GM18519 (cell line): Measurements from ENCODE around the gene TMEM212.
"Not testable (repeated sequence)": the region's sequence is repeated elsewhere in the genome, so short reads cannot be mapped to it uniquely, and the experiment has no call there.

Experiments
- ATAC-seq: cut with Tn5 transposase; IDR thresholded peaks from one replicate; pipeline ENCODE4 v1.9.1; 2021; ENCODE audit warnings: mild to moderate bottlenecking, moderate library complexity; ENCODE audit not compliant: unreplicated experiment, low FRiP score

Gene TMEM212

DNA sequence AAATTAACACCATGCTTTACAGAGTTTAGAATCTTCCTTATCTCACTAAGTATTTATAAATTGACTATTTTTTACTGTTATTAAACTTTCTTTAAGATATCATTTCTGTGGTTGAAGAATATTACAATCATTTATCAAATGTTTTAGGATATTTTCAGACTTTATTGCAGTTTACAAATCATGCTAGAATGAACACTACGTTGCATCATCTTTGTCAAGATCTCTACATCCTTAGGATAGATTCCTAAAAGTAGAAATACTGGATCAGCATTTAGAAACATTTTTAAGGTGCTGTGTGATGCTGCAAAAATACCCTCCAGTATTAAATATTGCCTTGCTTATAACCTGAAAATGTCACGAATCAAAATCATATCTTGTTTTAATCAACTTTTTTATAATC, 30.3 kb upstream of the TMEM212 start:
- no peak for ATAC-seq

DNA sequence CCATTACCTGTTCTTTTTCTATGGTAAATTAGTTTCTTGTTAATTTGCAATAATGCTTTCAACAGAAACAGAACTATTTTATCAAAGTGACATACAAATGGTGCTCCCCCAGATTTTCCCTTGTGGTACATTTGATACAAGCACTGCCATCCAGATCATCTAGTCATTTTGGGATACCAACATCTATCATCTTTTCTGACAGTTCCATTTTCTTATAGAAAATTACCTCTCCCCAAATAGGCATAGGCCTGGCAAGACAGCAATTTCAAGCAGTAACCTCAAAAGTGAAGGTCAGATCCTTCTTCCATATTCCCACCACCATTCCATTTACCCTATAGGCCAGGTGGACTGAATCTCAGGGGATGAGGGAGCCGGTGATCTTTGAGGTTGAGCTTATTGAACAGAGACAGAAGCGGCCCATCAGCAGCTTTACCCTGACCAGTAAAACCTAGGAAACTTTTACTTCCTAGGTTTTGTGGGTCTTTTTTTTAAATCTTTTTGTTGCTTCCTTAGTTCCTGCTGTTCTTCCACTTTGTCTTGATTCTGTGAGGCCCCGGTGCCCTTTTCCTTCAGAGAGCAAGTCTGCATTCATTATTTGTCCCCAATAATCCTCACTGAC, 29.8 kb upstream of the TMEM212 start:
- no peak for ATAC-seq

DNA sequence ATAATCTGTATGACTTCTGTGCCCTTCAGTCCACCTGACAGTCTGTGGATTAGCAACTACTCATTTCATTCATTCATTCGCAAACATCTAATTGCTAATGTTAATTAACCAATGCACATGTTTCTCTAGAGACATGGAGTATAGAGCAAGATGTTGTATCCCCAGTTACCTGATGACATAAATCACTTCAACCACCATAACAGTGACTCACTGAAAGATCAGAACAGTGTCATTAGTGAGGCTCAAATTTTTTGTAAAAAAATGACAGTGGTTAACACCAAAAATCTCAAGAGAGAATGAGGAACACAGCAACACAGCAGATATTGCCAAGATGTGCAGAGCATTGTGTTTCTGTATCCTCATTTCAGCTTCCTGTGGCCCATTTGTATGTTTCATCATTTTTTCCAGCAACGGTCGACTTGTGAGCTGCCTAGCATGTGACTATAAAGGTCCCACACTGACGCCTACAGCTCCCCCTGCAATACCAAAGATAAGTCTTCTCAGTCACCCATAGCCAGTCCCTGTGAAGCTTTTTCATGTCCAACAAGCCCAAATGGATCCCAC, 29.2 kb upstream of the TMEM212 start:
- ATAC-seq: no peak

DNA sequence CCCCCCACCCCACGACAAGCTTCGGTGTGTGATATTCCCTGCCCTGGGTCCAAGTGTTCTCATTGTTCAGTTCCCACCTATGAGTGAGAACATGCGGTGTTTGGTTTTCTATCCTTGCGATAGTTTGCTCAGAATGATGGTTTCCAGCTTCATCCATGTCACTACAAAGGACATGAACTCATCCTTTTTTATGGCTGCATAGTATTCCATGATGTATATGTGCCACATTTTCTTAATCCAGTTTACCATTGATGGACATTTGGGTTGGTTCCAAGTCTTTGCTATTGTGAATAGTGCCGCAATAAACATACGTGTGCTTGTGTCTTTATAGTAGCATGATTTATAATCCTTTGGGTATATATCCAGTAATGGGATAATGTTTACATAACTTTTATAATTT, 28.5 kb upstream of the TMEM212 start:
- ATAC-seq: not testable (repeated sequence)

DNA sequence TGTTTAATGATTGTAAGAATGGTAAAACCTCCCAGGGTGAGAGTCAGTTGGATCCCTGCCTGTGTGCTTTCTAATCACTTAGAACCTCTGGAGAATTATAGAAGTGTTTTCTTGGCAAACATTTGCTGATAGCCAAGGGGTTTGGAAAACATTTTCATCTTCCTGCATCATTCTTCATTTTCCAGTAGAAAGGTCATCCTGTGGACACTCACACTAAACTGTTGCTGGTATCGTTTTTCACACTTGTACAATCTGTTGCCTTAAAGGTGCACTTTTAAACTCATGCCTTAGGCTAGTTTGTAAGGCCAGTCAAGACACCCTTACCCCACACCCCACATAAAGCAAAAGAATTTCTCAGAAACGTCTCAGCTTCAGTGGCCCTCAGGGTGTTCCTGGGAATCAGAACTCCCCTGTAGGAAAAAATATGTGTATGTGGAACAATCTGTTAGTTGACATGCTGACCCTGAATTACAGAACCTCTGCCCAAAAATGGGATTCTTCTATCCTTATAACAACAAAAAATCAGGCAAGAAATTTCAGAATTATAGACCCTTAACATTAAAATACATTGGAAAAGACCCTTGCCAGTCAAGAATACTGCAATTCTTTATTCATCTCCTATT, 27.1 kb upstream of the TMEM212 start:
- ATAC-seq: no peak

DNA sequence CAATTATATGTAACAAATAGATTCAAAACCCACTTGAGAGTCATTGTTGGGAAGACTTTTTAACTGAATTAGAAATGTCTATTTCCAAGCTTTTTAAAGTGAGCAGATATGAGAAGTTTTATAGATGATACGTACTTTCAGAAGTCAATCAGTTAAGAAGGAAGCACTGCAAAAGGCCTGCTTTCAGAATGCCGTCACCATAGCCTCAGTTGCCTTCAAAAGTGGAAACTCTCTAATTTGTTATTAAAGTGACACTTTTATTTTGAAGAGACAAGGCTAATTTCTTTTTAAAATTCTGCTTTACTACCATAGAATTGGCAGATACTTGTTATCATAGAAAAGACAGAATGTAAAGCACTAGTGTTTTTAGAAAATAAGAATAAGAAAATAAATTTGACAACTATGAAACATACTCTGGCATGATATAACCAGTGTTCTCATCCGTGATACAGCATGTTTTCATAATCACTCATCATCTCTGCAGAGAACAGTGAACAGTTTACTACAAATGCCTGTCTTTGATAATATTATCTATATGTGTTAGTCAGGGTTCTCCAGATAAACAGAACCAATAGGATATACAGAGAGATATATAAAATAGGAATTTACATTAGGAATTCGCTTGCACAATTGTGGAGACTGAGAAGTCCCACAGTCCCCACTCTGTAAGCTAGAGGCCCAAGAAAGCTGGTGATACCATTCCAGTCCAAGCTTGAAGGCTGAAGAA, 25.9 kb upstream of the TMEM212 start:
- ATAC-seq: no peak

DNA sequence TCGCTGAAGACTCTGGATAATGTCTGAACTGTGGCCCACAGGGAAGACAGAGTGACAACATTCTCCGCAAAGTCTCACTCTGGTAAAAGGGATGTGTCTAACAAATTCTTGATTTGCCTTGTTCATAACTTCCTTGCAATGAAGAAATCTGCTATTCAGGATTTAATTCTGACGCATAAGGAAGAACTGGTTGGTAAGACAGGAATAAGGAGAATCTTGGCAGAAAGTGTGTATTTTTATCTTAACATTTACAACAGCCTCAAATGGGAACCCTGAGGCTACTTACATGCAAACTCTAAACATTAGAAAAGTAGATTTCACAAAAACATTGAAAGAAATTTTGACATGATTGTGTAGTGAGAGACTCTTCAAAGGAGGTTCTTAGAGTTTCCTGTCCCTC, 22.1 kb upstream of the TMEM212 start:
- ATAC-seq: no peak

DNA sequence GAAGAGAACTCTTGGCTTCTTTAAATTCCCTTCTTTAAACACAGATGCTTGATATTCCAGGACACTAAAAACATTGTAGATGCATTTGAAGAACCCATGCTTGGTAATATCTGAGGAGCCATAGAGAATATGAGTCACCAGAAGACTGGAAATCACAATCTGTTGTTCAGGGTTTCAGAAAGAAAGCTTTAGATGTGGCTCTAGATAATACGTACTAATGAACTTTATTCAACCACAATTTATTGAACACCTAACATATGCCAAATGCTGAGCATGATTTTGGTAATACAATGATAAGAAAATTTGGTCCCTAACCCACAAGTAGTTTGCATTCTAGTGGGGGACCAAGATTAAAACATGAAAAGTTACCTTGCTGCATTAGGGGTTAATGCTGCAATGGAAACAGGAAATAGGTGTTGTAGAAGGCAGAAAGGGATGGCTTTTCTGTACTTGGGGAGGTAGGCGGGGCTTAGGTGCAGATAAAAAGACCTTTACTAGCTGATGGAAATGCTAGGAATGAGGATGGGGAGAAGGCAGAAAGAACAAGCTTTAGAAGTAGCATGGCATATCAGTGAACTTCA, 21.3 kb upstream of the TMEM212 start:
- no peak for ATAC-seq

DNA sequence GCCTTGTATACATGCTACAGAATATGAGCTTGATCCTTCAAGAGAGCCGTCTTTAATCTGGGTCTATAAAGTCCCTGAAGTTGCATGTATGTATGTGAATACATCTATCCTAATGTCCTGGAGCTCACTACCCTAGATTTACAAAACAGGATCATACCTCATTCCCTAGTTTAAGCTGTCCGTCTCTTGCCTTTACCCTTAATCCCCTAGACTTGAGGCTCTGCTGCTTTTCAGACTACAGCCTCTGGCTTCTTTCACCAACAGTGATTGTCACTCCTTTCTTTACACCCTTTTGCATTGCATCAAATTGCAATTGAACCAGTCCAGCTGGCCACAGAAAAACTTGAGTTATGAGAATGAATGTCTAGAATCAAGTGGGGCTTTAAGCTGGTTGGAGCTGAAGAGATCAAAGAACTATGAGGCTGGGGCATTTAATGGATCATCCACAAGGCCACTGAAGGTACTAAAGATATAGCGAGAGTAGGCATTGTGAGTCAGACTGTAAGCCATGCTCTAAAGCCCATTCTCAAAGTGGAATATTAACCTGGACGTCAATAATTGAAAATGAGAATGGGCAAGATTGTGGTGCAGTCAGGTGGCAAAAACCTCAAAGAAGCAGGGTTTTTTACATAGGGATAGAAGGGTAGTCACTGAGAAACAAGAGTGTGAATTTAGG, 20.6 kb upstream of the TMEM212 start:
- ATAC-seq: no peak

DNA sequence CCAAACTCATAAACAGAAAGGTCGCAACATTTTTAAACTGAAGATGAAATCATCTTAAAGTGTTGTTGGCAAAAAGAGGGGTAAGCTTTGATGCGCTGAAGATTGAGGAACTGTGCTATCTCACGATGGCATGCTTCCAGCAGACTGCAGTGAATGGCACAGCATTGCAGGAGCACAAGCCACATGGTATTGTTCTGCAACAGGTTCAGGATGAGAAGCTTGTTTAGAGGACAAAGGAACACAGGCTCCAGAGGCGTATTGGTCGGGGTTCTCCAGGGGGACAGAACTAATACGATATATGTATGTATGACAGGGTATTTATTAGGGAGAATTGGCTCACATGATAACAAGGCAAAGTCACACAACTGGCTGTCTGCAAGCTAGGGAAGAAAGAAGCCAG, 19.0 kb upstream of the TMEM212 start:
- ATAC-seq: no peak

DNA sequence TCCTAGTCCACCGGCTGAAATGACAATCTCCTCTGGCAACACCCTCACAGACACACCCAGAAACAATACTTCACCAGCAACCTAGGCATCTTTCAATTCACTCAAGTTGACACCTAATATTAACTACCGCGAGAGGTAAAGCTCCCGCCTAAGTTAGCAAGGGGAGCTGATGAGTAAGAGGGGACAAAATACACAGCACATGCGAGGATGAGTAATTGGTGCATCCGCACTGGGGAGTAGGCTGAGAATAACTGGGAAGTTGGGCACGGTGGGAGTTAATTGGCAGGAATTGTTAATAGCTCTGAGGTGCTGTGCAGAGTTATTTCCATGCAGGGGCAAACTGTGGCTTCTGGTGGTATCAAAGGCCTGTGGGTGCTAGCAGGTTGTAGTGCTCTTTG, 18.3 kb upstream of the TMEM212 start:
- no peak for ATAC-seq

DNA sequence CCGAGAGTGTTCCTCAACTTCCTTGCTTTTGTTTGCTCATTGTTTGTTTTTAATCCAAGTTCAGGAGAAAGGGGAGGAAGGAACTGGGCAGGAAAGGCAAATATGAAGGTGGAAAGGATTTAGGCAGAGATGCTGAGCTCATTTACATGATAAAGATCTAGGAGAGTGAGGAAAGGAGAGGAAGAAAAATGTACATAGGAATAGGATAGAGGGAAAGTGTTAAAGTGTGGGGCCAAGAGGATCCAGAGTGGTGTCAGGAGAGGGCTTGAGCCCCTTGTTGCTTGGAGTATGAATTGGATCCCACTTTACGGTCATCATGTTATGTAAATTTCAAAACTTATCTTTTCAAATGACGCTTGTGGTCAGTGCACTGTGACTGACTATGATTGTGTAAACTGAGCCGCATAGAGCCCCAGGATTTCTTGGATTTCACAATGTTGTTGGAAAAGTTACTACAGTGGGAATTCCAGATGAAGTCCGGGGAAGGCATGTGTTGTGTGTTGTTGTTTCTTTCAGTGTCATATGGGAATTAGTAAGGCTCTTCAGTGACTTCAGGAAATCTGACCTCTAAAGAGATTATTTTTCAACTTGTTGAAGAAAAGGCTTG, 17.8 kb upstream of the TMEM212 start:
- no peak for ATAC-seq

DNA sequence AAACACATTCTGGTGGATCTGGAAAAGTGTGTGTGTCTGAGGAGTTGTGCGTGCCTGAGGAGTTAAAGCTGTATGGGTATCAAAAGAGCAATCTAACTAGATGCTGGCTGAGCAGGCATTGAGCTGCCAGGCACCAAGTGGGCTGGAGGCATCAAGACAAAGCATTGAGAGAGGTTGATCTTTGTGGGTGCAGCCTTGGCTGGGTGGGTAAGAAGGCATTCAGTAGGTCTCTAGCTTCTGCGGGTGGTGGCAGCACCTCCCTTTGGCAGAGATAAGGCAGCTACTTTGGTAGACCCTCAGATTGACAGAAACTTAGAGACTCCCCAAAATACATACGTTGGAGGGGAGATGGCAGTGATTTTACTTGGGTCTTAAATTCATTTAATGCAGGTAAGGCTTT, 15.8 kb upstream of the TMEM212 start:
- ATAC-seq: no peak

DNA sequence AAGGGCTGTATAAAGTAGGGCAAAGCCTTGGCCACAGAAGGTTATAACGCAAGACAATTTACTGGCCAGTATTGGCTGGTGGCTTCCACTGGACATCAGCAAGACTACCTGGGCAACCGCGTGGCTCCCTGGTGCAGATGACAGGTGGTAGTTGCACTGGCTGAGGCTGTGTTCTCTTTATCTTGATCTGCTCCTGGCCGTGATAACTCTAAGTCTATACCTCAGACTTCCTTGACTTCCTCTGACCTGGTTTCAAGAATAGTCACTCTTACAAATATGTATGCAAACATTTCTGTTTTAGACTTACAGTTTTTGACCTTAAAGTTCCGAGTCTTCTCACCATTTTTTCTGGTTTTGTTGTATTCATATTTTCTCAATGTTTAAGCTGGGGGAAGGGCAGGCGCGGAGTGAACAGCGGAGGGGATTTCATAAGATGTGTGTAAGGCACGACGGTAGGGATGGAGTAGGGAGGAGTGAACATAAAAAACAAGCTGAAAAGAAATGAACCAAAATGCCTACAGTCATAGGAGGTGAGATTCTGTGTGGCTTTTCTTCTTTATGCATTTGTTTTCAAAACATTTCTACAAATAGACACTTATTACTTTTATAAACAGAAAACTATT, 15.2 kb upstream of the TMEM212 start:
- ATAC-seq: no peak

DNA sequence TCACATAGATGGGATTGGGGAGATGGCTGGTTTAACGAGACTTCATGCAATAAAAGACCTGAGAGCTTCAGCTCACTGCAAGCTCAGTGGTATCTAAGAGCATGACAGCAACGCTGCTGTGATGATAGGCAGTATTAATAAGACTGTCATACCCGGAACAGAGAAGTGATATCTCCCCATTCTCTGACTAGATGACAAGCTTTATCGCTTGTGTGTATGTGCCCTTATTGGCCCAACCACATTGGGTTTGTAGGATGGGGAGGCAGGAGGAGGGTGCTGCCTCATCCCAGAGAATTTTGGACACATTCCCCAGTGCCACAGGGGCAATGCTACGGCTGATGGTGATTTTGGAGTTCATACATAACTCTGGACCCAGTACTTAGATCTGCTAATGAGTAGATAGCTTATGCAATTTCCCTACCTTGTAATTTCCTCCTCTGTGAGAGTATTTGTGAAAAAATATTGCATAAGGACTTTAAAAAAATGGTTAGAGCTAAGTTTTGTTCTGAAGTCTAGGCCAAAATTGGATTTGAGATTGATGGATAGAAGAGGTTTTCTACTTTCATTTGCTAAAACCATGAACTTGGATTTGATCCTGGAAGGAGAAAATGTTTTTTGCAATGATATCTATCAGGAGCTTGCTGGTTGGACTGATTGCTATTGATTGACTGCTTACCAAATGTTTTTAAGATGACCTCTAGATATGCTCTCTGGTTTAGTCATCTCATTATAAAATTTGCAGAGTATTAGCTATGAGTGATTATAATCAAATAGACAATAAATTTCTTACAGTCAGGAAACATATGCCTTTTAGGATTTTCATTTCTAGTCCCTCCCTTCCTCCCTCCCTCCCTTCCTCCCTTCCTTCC, 14.0 kb upstream of the TMEM212 start:
- no peak for ATAC-seq

DNA sequence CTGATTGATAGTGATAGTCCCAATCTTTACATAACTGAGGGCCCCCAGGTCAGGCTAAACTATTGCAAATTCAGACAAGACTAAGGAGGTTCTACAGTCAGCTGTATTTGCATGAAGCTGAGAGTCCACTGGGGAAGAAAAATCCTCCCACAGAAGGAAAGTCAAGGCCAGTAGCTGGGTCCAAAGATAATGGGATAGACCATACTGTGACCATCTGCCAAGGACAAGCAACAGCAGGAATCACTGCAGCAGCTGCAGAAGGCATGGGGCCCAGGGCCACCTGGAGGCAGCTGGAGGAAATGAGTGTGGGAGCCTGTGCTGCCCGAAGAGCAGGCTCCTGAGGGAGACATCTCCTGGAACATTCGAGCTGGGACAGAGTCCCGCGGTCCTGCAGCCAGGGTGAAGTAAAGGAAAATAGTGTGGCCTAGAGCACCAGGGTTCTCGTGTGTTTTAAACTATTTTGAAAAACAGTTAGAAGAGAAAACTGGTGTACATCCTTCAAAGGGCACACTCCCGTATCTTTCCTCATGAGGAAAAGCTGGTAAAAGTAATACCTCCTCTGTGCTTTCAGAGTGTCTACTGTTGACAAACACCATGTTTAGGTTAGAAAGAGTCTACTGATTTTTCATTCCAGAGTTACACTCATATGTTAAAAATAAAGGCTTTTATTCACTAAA, 13.2 kb upstream of the TMEM212 start:
- ATAC-seq: no peak

DNA sequence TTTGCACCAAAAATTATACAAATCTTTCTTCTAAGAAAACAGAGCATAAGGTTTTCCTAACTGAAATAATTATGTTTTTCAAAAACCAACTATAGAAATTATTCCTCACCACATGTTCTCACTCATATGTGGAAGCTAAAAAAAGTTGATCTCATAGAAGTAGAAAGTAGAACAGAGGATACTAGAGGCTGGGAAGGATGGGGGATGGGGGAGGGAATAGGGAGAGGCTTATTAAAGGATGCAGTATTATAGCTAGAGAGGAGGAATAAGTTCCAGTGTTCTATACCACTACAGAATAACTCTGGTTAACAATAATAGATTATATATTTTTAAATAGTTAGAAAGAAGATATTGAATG, 12.7 kb upstream of the TMEM212 start:
- no peak for ATAC-seq

DNA sequence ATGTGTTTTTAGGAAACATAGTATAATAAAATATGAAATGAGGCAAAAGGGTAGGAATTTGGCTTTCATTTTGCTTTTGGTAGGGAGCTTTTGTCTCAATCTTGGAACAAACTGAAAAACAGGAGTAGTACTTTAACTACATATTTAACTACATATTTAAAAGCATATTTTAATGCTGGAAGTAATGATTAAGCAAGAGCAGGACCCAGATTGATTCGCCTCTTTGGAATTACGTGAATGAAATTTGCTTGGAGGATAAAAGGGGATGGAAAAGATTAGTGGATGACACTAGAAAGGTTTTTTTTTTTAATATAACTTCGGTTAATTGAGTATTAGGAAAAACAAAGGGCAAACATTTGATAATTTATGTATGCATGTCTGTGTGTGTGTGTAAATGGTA, 11.2 kb upstream of the TMEM212 start:
- no peak for ATAC-seq

DNA sequence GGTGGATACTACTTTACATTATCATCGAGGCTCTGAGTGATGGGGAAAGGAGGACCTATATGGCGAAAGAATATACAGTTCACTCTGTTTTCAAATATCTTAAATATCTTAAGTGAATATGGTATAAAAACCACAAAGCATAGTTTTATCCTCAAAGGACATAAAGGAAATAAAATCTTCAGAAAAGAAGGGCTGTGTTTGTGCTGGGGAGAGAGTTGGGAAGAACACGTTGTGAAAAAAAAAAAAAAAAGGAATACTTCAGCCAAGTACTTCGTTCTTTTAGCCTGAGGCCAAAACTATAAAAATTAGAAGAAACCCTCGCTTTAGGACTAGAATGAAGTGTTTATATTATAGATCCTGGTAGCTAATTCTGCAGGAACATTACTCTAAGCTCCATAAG, 10.2 kb upstream of the TMEM212 start:
- no peak for ATAC-seq
